ENCODE data around the gene IL17RC. TPM values are rescaled to one million over a fixed set of nuclear protein-coding genes. Genes with fewer than 3 reads are reported as not detected.
A peak's percentile ranks its signal among the peaks of the same experiment; 100 is the strongest.

The IL17RC gene
- total RNA-seq, 4 donors from 2014 or later = 30.6 to 48.7 (median 37.4) TPM

DNA sequence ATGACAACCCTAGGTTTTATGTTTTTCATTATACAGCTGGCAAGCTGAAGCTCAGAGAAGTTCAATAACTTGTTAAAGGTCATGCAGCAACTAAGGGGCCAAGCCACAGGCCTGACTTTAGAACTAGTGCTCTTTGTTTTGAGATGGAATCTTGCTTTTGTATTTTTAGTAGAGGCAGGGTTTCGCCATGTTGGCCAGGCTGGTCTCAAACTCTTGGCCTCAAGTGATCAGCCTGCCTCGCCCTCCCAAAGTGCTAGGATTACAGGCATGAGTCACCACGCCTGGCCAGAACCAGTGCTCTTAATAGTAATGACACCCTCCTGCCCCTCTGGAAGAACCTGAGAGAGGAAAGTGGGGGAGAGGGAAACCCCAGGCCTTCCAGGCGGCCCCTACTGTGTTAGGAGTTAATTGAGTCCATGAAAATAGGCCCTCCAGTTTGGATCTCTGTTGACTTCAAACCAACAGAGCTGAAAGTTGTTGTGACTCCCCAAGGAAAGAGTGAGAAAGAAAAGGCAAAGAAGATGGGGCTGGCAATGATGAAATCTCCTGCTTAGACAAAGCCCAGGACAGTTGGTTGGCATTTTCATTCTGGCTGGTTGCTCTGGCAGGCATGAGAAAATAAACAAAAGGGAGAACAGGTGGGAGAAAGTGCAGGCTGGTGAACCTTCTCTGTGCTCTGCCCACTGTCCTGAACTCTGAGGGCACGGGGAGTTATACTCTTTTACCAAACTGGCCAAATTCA, 38.9 kb downstream of the IL17RC start:
- WGBS, 2 donors = 73 to 92% methylated on average over 3 of the region's 5 CpGs
- Histone ChIP-seq H3K4me1 (peaks cover 13 to 24% (median 13%) of the 10 kb centered on the region in 3 donors), H3K27ac (no peak overlapping the region), H3K4me3 (no peak overlapping the region), H3K9me3 (no peaks in the 10 kb centered on the region), H3K36me3 (peaks cover 0 to 16% (median 0%) of the 10 kb centered on the region in 3 donors), H3K27me3 (peaks cover 0 to 3% (median 0%) of the 10 kb centered on the region in 4 donors)
- TF ChIP-seq, protein P1, sequence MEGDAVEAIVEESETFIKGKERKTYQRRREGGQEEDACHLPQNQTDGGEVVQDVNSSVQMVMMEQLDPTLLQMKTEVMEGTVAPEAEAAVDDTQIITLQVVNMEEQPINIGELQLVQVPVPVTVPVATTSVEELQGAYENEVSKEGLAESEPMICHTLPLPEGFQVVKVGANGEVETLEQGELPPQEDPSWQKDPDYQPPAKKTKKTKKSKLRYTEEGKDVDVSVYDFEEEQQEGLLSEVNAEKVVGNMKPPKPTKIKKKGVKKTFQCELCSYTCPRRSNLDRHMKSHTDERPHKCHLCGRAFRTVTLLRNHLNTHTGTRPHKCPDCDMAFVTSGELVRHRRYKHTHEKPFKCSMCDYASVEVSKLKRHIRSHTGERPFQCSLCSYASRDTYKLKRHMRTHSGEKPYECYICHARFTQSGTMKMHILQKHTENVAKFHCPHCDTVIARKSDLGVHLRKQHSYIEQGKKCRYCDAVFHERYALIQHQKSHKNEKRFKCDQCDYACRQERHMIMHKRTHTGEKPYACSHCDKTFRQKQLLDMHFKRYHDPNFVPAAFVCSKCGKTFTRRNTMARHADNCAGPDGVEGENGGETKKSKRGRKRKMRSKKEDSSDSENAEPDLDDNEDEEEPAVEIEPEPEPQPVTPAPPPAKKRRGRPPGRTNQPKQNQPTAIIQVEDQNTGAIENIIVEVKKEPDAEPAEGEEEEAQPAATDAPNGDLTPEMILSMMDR (IDR thresholded peaks at IDR 0.05) = no peak
- no peak for TF ChIP-seq POLR2A (IDR thresholded peaks at IDR 0.05)
- intact Hi-C loops (cut with DNase I) = no loop called here
- DNase-seq = no peak

DNA sequence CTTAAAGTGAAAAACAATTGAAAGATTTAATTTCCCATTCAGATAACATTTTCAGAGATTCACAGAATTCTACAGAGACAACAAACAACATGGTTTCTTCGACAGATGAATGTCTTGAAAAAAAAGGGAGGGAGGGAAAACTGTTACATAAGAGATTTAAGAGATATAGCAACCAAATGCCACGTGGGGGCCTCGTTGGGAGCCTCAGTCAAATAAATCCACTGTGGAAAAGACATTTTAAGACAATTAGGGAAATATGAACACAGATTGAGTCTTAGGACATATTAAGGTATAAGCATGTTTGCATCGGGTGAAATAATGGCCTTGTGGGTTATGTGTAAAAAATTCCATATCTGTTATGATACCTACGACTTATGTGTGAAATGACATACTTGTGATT, 40.3 kb downstream of the IL17RC start:
- H3K4me1 ChIP-seq = peaks cover 0 to 10% (median 2%) of the 10 kb centered on the region in 3 donors
- intact Hi-C loops (cut with DNase I) = no loop called here
- H3K27me3 ChIP-seq = peaks cover 0 to 2% (median 0%) of the 10 kb centered on the region in 4 donors
- no peak overlapping the region for H3K27ac ChIP-seq
- H3K4me3 ChIP-seq = no peak overlapping the region
- WGBS, 2 donors = 47 to 49% methylated on average over 5 of the region's 5 CpGs
- DNase-seq = no peak
- peaks cover 0 to 30% (median 3%) of the 10 kb centered on the region in 3 donors for H3K36me3 ChIP-seq
- H3K9me3 ChIP-seq = no peaks in the 10 kb centered on the region
- TF ChIP-seq, protein P1 (IDR thresholded peaks at IDR 0.05) = no peak
- TF ChIP-seq POLR2A (IDR thresholded peaks at IDR 0.05) = no peak

DNA sequence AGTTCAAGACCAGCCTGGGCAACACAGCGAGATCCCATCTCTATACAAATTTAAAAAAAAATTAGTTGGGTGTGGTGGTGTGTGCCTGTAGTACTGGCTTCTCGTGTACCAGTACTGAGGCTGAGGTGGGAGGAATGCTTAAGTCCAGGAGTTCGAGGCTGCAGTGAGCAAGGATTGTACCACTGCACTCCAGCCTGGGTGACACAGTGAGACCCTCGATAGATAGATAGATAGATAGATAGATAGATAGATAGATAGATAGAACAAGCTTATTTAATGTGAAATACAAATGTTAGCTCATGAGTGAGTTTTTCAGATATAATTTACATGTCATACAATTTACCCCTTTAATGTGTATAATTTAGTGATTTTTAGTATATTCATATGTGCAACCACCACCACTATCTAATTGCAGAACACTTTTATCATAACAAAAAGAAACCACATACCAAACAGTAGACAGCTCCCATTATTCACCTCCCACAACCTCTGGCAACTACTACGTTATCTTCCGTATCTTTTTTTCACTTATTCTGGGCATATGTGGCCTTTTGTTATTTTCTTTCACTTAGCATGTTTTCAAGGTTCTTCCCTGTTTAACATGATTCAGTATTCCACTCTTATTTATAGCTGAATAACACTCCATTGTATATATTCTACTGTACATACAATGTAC, 48.4 kb downstream of the IL17RC start:
- Histone ChIP-seq H3K9me3 (no peaks in the 10 kb centered on the region), H3K36me3 (peaks cover 0 to 99% (median 24%) of the 10 kb centered on the region in 3 donors), H3K4me3 (no peak overlapping the region), H3K27me3 (no peaks in the 10 kb centered on the region), H3K4me1 (peaks cover 6 to 14% (median 7%) of the 10 kb centered on the region in 3 donors), H3K27ac (no peak overlapping the region)
- WGBS, 2 donors = 83 to 86% methylated on average over 6 of the region's 6 CpGs
- intact Hi-C loops (cut with DNase I) = no loop called here
- no peak for DNase-seq
- TF ChIP-seq, protein P1 (IDR thresholded peaks at IDR 0.05) = no peak
- TF ChIP-seq POLR2A (IDR thresholded peaks at IDR 0.05) = no peak

DNA sequence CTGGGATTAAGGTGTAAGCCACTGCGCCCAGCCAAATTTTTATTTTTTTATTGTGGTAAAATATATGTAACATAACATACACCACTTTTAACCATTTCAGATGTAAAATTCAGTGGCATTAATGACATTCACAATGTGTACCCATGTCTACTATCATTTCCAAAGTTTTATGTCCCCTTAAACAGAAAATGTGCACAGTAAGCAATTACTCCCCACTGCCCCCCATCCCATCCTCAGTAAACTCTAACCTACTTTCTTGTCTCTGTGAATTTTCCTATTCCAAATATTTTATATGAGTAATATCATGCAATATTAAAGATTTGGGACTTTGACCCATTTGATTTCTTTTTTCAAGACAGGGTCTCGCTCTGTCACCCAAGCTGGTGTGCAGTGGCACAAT, 49.9 kb downstream of the IL17RC start:
- Histone ChIP-seq H3K27me3 (no peaks in the 10 kb centered on the region), H3K36me3 (peaks cover 0 to 99% (median 24%) of the 10 kb centered on the region in 3 donors), H3K4me1 (peaks cover 12 to 28% (median 16%) of the 10 kb centered on the region in 3 donors), H3K4me3 (no peak overlapping the region), H3K9me3 (no peaks in the 10 kb centered on the region), H3K27ac (no peak overlapping the region)
- 95 to 96% methylated on average over 2 of the region's 2 CpGs for WGBS, 2 donors
- intact Hi-C loops (cut with DNase I) = no loop called here
- DNase-seq = no peak
- TF ChIP-seq POLR2A (IDR thresholded peaks at IDR 0.05) = no peak
- TF ChIP-seq, protein P1 (IDR thresholded peaks at IDR 0.05) = no peak

DNA sequence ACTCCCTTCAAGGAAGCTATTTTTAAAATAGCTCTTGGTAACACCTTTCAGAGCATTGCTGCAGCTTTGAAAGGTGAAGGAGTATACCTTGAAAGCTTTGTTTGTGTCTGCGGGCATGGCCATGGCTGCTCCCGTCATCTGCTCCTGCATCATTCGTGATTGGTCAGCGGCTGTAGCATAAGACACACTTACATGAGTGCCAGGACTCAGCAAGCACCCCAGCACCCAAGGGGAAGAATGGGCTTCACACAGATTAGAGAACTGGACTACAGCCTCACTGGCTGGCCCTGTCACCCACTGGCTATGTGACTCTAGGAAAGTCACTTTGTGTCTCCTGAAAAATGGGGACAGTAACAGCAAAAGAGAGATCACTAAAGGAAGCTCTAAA, 52.7 kb downstream of the IL17RC start:
- H3K36me3 ChIP-seq = peaks cover 0 to 99% (median 32%) of the 10 kb centered on the region in 3 donors
- intact Hi-C loops (cut with DNase I) = no loop called here
- peaks cover 12 to 28% (median 16%) of the 10 kb centered on the region in 3 donors for H3K4me1 ChIP-seq

More for the DNA sequence above, 52.7 kb downstream of the IL17RC start:
- DNase-seq = no peak
- H3K27me3 ChIP-seq = no peaks in the 10 kb centered on the region
- no peaks in the 10 kb centered on the region for H3K9me3 ChIP-seq
- WGBS, 2 donors = 91% methylated on average over 4 of the region's 4 CpGs; no CpG with 5 or more reads in 1 of the 2 donors
- no peak overlapping the region for H3K4me3 ChIP-seq
- peak overlapping the region; percentile 62 to 77 (median 74) for H3K27ac ChIP-seq
- TF ChIP-seq, protein P1 (IDR thresholded peaks at IDR 0.05) = no peak
- no peak for TF ChIP-seq POLR2A (IDR thresholded peaks at IDR 0.05)

All from esophagus squamous epithelium (tissue), 5 donors.